Uterus (tissue), 2 donors: Measurements from ENCODE around the gene RPS4Y1.

Experiments
- POLR2A ChIP-seq, 2 donors: fragments of 450-650 bp; IDR thresholded peaks; one replicate each; pipeline ENCODE4 v1.6.1; 2016; ENCODE audit warnings: antibody characterized with exemption in 2 of 2, mild to moderate bottlenecking in 1 of 2, moderate library complexity in 1 of 2
- TF ChIP-seq, protein P1 (sequence below), 4 experiments: fragments of 200-600 bp in 2 of 4; fragments of 450-650 bp in 2 of 4; sonication (generic) in 2 of 4; IDR thresholded peaks; one replicate each; pipeline ENCODE4 v1.5.1; 2016 to 2019; ENCODE audit warnings: antibody characterized with exemption in 4 of 4, mild to moderate bottlenecking in 2 of 4, moderate library complexity in 1 of 4

DNA sequence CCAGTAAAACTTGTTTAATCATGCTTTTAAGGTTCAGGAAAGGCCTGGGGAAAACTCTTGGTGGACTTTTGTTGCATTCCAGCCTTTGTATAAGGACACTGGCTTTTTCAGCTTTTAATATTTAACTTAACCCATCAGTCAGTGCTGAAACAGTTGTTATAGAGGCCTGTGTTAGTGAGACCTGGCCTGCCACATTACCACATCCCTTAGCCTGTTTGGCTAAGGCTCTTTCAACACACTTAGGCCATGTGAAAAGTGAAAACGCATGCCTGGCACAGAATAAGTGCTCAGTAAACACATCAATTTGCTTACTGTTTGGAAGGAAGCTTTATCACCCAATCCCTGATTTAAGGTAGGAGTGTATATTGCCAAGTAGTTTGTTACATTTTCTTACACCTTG lies 3.5 kb upstream of the RPS4Y1 start:
- TF ChIP-seq POLR2A (IDR thresholded peaks at IDR 0.05) = no peak
- TF ChIP-seq, protein P1, sequence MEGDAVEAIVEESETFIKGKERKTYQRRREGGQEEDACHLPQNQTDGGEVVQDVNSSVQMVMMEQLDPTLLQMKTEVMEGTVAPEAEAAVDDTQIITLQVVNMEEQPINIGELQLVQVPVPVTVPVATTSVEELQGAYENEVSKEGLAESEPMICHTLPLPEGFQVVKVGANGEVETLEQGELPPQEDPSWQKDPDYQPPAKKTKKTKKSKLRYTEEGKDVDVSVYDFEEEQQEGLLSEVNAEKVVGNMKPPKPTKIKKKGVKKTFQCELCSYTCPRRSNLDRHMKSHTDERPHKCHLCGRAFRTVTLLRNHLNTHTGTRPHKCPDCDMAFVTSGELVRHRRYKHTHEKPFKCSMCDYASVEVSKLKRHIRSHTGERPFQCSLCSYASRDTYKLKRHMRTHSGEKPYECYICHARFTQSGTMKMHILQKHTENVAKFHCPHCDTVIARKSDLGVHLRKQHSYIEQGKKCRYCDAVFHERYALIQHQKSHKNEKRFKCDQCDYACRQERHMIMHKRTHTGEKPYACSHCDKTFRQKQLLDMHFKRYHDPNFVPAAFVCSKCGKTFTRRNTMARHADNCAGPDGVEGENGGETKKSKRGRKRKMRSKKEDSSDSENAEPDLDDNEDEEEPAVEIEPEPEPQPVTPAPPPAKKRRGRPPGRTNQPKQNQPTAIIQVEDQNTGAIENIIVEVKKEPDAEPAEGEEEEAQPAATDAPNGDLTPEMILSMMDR (IDR thresholded peaks at IDR 0.05) = no peak
